WTC11 (cell line): ENCODE measurements around the gene GLA. TPM values are rescaled to one million over a fixed set of nuclear protein-coding genes. Genes with fewer than 3 reads are reported as not detected.

Experiments used
- ATAC-seq: fragments of 200-7000 bp; cut with Tn5 transposase; 2 replicates; pipeline ENCODE4 v1.10.0; 2021; ENCODE audit warnings: mild to moderate bottlenecking, moderate library complexity
- CTCF ChIA-PET: fragments of 300-600 bp; sonication (Branson Sonifier 250); formaldehyde crosslinking; loops from one replicate; lab custom pipeline; 2021; ENCODE audit warnings: antibody characterized with exemption; lab: Charles Lee
- POLR2A ChIA-PET: fragments of 350-600 bp; sonication (Branson Sonifier 250); formaldehyde crosslinking; loops from one replicate; lab custom pipeline; 2021; ENCODE audit warnings: antibody characterized with exemption; lab: Charles Lee
- DNase-seq: peaks from one replicate; pipeline ENCODE4 v3.0.0; 2021; ENCODE audit warnings: low spot score
- H3K27ac Mint-ChIP-seq: 2 replicates; pipeline ENCODE4 v1.8.0; 2021; ENCODE audit warnings: mixed read lengths
- H3K27me3 Mint-ChIP-seq: 2 replicates; pipeline ENCODE4 v1.8.0; 2021; ENCODE audit warnings: low read depth, mild to moderate bottlenecking, moderate library complexity, mixed read lengths
- H3K36me3 Mint-ChIP-seq: 2 replicates; pipeline ENCODE4 v1.8.0; 2021; ENCODE audit warnings: mixed read lengths
- H3K4me1 Mint-ChIP-seq: 2 replicates; pipeline ENCODE4 v1.8.0; 2022; ENCODE audit warnings: mixed read lengths
- H3K4me3 Mint-ChIP-seq: 2 replicates; pipeline ENCODE4 v1.8.0; 2021; ENCODE audit warnings: mild to moderate bottlenecking, moderate library complexity, mixed read lengths
- H3K9me3 Mint-ChIP-seq: 2 replicates; pipeline ENCODE4 v1.8.0; 2021; ENCODE audit warnings: mixed read lengths
- FOXJ3 ChIP-seq: sonication (generic); formaldehyde crosslinking; IDR thresholded peaks from 2 replicates; pipeline ENCODE4 v1.9.0; 2021; ENCODE audit warnings: missing genetic modification reagents, mild to moderate bottlenecking, borderline replicate concordance
- MYBL2 ChIP-seq: sonication (generic); formaldehyde crosslinking; IDR thresholded peaks from 2 replicates; pipeline ENCODE4 v1.8.1; 2023; ENCODE audit warnings: mild to moderate bottlenecking, moderate library complexity, missing genetic modification reagents
- NR1H2 ChIP-seq: sonication (generic); formaldehyde crosslinking; IDR thresholded peaks from 2 replicates; pipeline ENCODE4 v1.9.0; 2021; ENCODE audit warnings: mild to moderate bottlenecking, moderate library complexity, missing genetic modification reagents
- ZNF138 ChIP-seq: sonication (generic); formaldehyde crosslinking; conservative IDR thresholded peaks from 2 replicates; pipeline ENCODE4 v1.8.1; 2022; ENCODE audit warnings: mild to moderate bottlenecking, moderate library complexity, missing genetic modification reagents
- ZNF416 ChIP-seq: fragments of 250-450 bp; sonication (Bioruptor Pico); IDR thresholded peaks from 2 replicates; pipeline ENCODE4 v1.9.0; 2021; ENCODE audit warnings: mild to moderate bottlenecking, inconsistent platforms
- total RNA-seq: library from RNA; stranded (reverse); gene quantifications from 3 replicates; pipeline ENCODE4 v1.2.3, GENCODE V29; 2021
- TF ChIP-seq, protein P1 (sequence below): fragments of 250-450 bp; sonication (Bioruptor Pico); IDR thresholded peaks from 2 replicates; pipeline ENCODE4 v1.9.0; 2021; ENCODE audit warnings: mild to moderate bottlenecking
- TF ChIP-seq, protein P2 (sequence below): sonication (generic); formaldehyde crosslinking; IDR thresholded peaks from 2 replicates; pipeline ENCODE4 v1.8.0; 2022; ENCODE audit warnings: mild to moderate bottlenecking, missing genetic modification reagents
- TF ChIP-seq, protein P3 (sequence below): sonication (generic); formaldehyde crosslinking; IDR thresholded peaks from 2 replicates; pipeline ENCODE4 v1.8.0; 2023; ENCODE audit warnings: missing genetic modification reagents, mild to moderate bottlenecking, borderline replicate concordance
- TF ChIP-seq, protein P4 (sequence below): sonication (generic); formaldehyde crosslinking; IDR thresholded peaks from 2 replicates; pipeline ENCODE4 v1.8.1; 2023; ENCODE audit warnings: mild to moderate bottlenecking, missing genetic modification reagents, moderate library complexity
- TF ChIP-seq, protein P5 (sequence below): sonication (generic); formaldehyde crosslinking; IDR thresholded peaks from 2 replicates; pipeline ENCODE4 v1.8.1; 2023; ENCODE audit warnings: mild to moderate bottlenecking, moderate library complexity, missing genetic modification reagents

GLA gene
- total RNA-seq, 1 experiment from 2014 or later: 44.9 TPM

DNA sequence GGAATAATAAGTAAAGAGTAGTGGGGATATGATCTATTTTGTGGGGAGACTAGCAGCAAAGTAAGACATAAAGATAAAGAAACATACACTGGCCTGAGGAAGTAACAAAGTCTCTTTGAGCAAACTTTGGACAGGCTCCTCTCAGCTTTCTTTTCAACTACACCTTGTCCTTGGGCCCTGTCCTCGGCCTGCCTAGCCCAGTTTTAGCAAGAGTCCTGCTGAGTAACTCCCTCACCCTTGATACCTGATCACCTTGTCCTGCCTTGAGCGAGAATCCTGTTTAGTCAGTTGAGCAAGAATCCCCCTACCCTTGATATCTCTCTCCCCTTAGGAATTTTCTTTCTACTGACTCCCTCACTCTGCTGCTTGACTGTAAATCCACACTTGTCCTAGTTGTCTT, 11.8 kb upstream of the GLA start (continued):
- TF ChIP-seq, protein P1, sequence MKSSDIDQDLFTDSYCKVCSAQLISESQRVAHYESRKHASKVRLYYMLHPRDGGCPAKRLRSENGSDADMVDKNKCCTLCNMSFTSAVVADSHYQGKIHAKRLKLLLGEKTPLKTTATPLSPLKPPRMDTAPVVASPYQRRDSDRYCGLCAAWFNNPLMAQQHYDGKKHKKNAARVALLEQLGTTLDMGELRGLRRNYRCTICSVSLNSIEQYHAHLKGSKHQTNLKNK (CRISPR knock-in tag): no peak
- TF ChIP-seq, protein P2, sequence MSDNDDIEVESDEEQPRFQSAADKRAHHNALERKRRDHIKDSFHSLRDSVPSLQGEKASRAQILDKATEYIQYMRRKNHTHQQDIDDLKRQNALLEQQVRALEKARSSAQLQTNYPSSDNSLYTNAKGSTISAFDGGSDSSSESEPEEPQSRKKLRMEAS (CRISPR knock-in tag): no peak
- TF ChIP-seq FOXJ3 (CRISPR knock-in tag): no peak
- no peak for TF ChIP-seq NR1H2 (CRISPR knock-in tag)

DNA sequence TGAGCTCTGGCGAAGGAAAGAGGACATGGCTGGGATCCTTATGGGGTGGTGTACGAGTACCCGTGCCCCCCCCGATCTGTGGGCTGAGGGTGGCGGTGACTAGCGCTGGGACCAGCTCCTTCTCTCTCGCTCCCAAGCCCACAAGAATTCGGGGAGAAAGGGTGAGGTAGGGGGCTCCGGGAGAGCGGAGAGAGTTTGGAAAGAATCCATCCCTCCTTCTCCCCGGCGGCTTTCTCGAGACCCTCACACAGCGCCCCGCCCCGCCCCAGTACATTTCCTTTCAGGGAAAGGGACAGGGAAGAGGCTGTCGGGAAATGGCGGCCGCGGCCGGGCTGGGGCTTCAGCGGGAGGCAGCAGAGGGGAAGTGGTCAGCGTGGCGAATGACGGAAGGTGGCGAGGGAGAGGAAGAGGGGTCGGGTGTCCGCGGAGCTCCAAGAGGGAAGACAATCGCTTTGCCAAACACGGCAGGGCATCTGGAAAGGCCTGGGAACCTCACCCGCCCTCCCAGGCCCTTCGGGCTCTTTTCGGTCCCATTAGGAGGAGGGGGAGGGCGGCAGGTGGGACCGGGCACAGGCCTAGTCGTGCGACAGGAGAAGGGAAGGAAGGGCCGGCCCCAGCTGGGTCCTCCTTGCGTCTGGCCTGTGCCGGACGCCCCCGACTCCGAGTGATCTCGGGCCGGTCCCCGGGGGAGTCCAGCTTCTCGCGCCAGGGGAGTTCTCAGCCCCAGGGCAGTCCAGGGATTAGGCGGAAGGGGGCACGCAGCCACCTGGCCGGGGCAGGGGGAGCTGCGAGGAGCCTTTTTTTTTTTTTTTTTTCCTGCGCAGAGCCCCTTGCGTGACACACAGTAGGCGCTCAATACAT, 10.5 kb upstream of the GLA start:
- peak; percentile 75 for ATAC-seq
- peaks cover 30% of the 10 kb centered on the region for H3K4me1 Mint-ChIP-seq
- no peaks in the 10 kb centered on the region for H3K27me3 Mint-ChIP-seq
- POLR2A ChIA-PET: interaction anchor here (0.6 to 2.6 kb wide), 4 partner anchors 28 to 514 kb away, joined by 3 to 8 read pairs (median 4); partner anchors contain the start of genes ARMCX4, RPL36A, TMEM35A and ZMAT1
- CTCF ChIA-PET: interaction anchor here (0.6 kb wide), 1 partner anchor 305 kb away, joined by 3 read pairs; no protein-coding TSS in a partner anchor
- no peaks in the 10 kb centered on the region for H3K9me3 Mint-ChIP-seq
- peaks cover 2% of the 10 kb centered on the region; the same call in 1 of the 2 replicates for H3K36me3 Mint-ChIP-seq
- H3K27ac Mint-ChIP-seq: peak overlapping the region; percentile 95
- H3K4me3 Mint-ChIP-seq: peak overlapping the region; percentile 84
- no peak for TF ChIP-seq ZNF138 (CRISPR knock-in tag)
- TF ChIP-seq, protein P2 (CRISPR knock-in tag): peak; percentile 39; the same call in 1 of the 2 replicates
- TF ChIP-seq ZNF416 (CRISPR knock-in tag): no peak
- DNase-seq: peak; percentile 69

DNA sequence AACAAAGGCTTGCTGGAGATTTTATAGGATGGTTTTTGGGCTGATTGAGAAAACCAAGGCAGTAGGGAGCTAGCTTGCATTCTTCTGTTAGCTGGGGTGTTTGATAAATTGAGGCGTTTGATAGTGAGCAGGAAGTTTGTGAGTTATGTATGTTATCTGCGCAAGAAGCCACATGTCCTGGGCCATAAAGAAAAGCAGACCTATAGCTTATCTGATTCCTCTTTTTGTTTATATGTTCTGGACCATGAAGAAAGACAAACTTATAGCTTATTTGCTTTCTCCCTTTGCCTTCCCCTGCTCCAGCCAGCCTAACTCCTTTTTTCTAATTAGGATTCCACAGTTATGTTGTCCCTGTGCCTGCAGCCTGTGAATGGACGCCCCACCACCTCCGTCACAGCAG, 9.5 kb upstream of the GLA start:
- TF ChIP-seq, protein P3, sequence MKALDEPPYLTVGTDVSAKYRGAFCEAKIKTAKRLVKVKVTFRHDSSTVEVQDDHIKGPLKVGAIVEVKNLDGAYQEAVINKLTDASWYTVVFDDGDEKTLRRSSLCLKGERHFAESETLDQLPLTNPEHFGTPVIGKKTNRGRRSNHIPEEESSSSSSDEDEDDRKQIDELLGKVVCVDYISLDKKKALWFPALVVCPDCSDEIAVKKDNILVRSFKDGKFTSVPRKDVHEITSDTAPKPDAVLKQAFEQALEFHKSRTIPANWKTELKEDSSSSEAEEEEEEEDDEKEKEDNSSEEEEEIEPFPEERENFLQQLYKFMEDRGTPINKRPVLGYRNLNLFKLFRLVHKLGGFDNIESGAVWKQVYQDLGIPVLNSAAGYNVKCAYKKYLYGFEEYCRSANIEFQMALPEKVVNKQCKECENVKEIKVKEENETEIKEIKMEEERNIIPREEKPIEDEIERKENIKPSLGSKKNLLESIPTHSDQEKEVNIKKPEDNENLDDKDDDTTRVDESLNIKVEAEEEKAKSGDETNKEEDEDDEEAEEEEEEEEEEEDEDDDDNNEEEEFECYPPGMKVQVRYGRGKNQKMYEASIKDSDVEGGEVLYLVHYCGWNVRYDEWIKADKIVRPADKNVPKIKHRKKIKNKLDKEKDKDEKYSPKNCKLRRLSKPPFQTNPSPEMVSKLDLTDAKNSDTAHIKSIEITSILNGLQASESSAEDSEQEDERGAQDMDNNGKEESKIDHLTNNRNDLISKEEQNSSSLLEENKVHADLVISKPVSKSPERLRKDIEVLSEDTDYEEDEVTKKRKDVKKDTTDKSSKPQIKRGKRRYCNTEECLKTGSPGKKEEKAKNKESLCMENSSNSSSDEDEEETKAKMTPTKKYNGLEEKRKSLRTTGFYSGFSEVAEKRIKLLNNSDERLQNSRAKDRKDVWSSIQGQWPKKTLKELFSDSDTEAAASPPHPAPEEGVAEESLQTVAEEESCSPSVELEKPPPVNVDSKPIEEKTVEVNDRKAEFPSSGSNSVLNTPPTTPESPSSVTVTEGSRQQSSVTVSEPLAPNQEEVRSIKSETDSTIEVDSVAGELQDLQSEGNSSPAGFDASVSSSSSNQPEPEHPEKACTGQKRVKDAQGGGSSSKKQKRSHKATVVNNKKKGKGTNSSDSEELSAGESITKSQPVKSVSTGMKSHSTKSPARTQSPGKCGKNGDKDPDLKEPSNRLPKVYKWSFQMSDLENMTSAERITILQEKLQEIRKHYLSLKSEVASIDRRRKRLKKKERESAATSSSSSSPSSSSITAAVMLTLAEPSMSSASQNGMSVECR (CRISPR knock-in tag): no peak
- TF ChIP-seq, protein P2 (CRISPR knock-in tag): no peak
- TF ChIP-seq, protein P4, sequence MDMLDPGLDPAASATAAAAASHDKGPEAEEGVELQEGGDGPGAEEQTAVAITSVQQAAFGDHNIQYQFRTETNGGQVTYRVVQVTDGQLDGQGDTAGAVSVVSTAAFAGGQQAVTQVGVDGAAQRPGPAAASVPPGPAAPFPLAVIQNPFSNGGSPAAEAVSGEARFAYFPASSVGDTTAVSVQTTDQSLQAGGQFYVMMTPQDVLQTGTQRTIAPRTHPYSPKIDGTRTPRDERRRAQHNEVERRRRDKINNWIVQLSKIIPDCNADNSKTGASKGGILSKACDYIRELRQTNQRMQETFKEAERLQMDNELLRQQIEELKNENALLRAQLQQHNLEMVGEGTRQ (CRISPR knock-in tag): no peak
- no peak for TF ChIP-seq MYBL2 (CRISPR knock-in tag)
- TF ChIP-seq, protein P5, sequence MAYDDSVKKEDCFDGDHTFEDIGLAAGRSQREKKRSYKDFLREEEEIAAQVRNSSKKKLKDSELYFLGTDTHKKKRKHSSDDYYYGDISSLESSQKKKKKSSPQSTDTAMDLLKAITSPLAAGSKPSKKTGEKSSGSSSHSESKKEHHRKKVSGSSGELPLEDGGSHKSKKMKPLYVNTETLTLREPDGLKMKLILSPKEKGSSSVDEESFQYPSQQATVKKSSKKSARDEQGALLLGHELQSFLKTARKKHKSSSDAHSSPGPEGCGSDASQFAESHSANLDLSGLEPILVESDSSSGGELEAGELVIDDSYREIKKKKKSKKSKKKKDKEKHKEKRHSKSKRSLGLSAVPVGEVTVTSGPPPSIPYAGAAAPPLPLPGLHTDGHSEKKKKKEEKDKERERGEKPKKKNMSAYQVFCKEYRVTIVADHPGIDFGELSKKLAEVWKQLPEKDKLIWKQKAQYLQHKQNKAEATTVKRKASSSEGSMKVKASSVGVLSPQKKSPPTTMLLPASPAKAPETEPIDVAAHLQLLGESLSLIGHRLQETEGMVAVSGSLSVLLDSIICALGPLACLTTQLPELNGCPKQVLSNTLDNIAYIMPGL: no peak
- TF ChIP-seq, all 79 proteins: peak for 0
- Mint-ChIP-seq H3K27ac (no peak overlapping the region; the same call in 1 of the 2 replicates), H3K36me3 (peaks cover 12% of the 10 kb centered on the region), H3K4me3 (peak overlapping the region; percentile 84), H3K27me3 (no peaks in the 10 kb centered on the region), H3K9me3 (no peaks in the 10 kb centered on the region), H3K4me1 (peaks cover 30% of the 10 kb centered on the region)
- ATAC-seq (no peak), DNase-seq (no peak)
- ChIA-PET CTCF (no interaction called here), POLR2A (interaction anchor here (0.6 to 2.6 kb wide), 3 partner anchors 27 to 515 kb away, joined by 3 to 8 read pairs (median 4); partner anchors contain the start of genes RPL36A, TMEM35A and ZMAT1)
